NCI-H2196 treated with DMSO at 0.1 percent for 48 hours (cell line): ENCODE results near the gene C4orf51.
"Not testable (repeated sequence)": the region's sequence is repeated elsewhere in the genome, so short reads cannot be mapped to it uniquely, and the experiment has no call there.

Experiments
- DNase-seq: peaks from one replicate; lab custom pipeline; 2025; ENCODE audit not compliant: unreplicated experiment; lab: John Stamatoyannopoulos, UW

Gene C4orf51

DNA sequence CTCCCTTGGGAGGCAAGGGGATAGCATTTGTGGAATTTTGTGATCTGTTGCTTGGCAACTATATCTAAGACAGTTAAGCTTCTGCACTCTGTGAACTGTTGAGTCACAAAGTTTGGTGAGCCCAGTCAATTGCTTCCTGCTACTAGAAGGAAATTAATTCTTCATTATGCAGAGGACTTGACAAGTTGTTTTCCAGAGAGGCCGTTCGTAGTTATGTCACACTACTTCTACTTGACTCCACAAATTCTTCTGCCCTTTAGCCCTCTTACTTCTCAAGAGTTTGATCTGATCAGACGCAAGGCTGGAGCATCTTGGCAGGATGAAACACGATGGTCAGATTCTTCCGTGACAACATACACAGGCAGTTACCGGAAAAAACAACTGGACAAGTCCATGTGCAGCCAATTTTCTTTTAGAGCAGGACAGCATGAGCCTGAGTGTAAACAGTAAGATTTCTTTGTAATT, at the start of gene C4orf51:
C4orf51 (plus strand) TSS at position 156 of the 465 bp plus-strand sequence; CDS start at position 214, 58 bp downstream.
- DNase-seq, result peak; percentile 33

DNA sequence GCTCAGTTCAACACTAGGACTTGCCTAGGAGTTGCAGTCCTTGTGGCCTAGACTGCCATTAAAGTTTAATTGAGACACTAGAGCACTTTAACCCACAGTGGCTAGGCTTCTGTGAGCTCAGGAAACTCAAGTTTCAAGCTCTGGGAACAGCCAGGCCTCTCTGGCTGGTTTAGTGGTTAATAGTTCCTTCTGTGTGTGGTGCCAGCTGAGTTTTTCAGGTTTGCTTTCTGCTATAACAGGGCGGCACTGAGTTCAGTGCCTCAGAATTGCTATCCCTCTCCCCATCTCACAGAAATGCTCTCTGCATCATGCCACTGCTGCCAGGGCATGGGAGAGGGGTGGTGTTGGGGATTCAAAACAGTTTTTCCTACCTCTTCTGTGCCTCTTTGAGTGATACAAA, 44.8 kb upstream of the C4orf51 start:
- no peak for DNase-seq

DNA sequence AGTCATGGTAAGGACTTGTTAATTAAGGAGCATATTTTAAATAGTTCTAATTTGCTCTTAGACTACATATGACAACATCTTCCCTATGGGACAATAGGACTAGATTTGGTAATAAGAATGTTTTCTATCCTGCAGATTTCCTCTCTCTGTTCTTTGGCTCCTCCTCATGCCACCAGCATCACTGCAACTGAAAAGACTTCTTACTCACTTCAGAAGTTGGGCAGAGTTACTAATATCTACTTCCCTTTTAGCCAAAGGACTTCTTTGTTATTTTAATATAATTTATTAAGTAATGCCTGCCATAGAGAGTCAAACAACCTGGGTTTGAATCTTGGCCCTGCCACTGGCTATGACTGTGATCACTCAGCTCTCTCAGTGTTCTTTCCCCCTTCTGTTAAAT, 44.3 kb upstream of the C4orf51 start:
- DNase-seq, result no peak

DNA sequence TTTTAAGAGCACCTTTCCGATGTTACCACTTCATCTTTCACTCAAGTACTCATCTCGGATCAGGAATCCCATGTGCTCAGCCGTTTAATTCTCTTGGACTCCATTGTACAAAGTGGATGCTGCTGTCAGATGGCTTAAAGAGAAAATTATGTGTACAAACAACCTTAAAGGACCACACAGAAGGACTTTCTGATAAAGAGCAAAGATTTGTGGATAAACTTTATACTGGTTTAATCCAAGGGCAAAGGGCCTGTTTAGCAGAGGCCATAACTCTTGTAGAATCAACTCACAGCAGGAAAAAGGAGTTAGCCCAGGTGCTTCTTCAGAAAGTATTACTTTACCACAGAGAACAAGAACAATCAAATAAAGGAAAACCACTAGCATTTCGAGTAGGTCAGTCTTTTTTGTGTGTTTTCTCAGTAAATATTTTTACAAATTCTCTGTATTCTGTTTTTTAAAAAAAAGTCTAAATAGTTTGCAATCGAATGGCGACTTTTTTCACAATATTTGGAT, 40.7 kb upstream of the C4orf51 start:
- no peak for DNase-seq

DNA sequence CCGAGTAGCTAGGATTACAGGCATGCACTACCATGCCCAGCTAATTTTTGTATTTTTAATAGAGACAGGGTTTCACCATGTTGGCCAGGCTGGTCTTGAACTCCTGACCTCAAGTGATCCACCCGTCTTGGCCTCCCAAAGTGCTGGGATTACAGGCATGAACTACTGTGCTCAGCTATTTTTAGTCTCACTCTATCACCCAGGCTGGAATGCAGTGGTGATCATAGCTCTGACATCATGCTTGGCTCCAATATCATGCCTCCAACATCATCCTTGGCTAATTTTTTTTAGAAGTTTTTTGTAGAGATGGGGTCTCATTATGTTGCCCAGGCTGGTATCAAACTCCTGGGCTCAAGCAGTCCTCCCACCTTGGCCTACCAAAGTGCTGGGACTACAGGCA, 39.7 kb upstream of the C4orf51 start:
- not testable (repeated sequence) for DNase-seq

DNA sequence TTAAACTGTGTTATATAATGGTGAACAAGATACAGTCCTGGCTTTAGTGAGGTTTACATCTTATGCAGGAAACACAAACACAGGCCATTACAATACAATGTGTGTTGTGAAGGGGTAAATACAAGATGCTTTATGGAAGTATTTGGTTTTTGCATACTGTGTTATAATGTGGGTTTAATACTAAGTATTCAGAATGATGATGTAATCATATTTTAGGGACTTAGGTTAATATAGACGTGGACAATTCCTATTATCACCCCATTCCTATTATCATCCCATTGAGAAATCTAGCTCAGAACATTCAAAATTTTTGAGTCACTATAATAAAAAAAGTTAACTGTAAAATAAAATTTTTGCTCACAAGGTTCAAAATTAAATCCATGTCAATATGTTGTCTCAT, 36.7 kb upstream of the C4orf51 start:
- no peak for DNase-seq

DNA sequence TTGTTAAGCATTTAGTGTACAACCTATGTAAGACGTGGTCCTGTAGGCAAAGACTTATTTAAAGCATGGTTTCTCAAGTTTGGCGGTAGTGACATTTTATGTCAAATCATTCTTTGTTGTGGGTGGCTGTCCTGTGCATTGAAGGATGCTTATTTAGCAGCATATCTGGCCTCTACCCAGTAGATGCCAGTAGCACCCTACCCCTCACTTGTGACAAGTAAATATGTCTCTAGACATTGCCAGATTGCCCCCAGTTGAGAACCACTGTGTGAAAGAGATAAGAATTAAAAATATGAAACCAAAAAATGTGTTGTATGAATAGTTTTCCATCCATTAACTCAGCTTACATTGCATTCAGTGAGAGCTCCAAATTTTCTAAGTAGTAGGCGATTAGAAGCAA, 35.2 kb upstream of the C4orf51 start:
- no peak for DNase-seq

DNA sequence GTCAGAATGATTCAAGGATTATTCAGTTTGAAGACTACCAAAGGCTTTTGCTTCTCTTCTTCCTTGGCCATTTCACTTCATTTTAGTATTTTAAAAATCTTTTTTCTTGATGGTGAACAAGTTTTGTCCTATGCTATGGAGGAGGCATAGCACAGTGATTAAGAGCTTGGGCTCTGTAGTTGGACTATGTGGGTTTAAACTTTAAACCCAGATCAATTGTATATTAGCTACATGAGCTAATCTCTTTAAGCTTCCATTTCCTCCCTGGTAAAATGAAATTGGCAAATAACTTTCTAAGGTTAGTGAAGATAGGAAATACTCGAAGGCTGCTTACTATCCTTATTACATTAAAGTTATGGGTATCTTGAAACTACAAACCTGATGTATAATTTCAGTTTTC, 23.8 kb upstream of the C4orf51 start:
- no peak for DNase-seq

DNA sequence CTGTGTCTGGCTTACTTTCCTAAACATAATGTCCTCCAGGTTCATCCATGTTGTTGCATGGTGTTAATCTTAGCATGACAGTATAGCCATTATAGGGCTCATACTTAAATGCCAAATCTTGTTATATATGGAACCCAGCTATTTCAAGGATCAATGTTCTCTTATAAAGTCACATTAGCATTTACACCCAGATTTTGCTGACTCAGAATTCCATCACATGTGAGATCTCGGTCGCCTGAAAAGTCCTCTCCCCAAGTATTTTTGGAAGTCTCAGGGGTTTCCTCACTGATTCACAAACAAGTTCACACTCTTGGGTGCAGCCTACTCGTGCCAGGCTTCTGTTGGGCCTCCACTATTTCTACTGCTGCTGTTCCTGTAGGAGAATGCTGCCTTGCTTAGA, 19.9 kb upstream of the C4orf51 start:
- DNase-seq, result no peak

DNA sequence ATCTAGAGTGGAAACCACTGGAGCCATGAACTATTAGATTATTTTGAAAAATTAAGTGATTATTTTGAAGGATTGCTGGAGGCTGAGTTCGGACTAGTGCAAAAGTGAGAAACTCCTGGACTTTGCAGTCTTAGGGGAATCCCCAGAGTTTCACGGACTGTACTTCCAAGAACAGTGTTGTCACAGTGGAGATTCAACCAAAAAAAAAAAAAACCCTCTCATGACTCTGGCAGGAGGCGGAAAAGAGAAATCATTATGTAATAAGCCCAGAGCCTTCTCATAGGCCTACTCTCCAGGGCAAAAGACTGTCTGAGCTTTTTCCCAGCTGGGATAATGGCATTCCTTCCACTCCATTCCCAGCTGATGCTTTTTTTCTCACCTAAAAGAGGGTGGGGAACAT, 16.8 kb upstream of the C4orf51 start:
- no peak for DNase-seq

DNA sequence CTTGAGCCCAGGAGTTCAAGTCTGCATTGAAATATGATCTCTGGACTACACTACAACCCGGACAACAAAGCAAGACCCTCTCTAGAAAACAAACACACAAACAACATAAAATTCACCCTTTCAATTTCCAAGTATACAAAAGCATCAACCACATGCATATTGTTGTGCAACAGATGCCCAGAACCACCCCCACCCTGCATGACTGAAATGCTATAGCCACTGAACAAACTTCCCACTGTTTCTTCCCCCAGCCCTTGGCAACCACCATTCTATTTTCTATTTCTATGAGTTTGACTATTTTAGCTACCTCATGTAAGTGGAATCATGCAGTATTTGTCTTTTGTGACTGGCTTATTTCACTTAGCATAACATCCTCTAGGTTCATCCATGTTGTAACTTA, 14.2 kb upstream of the C4orf51 start:
- DNase-seq, result no peak

DNA sequence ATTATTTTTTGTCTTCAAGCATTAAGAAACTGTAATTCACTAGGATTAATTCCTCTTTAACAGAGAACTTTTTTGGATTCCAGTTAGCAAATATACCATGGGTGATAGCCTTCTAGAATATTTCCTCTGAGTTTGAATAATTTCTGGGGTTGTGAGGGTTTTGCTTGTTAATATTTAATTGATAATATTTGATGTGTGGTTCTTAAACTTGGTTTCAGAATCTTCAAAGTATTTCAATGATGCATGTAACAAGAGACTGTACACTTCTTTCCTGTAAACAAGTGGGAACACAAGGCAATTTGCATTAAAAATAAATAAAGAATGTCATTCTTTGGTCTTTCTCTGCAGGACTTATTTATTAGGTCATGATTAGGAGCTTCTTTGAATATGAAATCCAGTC, 9.5 kb upstream of the C4orf51 start:
- DNase-seq, result no peak

DNA sequence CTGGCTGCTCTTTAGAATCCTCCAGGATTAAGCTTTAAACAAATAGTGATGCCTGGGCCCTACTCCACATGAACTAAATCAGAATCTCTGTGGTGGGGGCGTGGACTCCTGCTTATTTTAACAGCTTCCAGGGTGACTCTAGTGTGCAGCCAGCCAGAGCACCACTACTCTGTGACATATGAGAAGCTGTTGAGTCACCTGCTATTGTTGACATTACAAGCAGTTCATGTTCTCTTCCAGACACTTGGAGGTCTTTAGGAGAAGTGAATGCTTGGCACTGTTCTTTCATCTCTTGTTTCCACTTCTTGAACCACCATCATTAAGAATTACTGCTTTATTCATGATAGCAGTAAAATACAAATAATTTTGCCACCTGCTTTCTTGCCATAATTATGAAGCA, 426 bp upstream of the C4orf51 start:
- peak; percentile 48 for DNase-seq

DNA sequence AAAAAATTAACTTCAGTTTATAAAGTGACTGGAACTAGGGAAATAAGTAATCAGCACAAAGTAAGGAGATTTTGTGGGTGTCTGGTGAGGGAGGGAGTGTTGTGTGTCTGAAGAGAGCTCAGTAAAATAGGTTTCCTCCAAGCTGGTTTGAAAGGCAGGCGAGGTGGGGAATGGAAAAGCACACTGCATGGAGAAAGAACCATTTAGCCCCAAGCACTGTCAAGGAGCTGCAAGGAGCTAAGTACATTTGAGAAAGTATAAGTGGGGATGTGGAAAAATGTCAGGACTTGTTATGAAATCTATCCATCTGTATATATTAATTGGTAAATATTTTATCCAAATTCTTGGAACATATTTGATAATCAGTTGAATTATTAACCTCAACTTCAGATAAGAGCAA, 956 bp downstream of the C4orf51 start:
- no peak for DNase-seq

DNA sequence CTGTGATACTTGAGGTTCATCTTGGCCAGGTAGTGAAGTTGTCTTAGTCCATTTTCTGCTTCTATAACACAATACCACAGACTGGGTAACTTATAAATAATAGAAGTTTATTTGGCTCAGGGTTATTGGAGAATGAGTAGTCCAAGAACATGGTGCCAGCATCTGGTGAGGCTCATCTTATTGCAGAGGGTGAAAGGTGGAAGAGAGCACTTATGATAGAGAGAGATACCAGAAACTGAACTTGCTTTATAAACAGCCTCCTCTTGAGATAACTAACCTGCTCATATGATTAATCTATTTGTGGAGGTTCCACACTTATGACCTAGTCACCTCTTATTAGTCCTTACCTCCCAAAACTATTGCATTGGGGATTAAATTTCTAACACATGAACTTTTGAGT, 1.6 kb downstream of the C4orf51 start:
- DNase-seq, result no peak

DNA sequence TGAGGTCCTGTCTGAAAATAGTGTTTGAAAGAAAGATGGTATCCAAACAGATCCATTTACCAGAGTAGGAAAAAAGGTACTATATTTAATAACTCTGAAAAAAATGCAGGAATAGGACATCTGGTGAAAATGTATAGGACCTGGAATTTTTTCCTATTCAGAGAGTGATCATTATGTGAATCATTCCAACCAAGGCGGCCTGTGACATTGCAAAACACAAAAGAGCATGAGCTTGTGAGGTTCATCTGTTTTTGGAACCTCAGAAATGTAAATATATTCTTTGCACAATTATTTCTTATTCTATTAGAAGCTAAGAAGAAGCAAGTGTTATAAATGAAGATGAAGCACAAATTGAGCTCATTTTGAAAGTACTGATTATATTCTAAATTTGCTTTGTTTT, 2.0 kb downstream of the C4orf51 start:
- no peak for DNase-seq

DNA sequence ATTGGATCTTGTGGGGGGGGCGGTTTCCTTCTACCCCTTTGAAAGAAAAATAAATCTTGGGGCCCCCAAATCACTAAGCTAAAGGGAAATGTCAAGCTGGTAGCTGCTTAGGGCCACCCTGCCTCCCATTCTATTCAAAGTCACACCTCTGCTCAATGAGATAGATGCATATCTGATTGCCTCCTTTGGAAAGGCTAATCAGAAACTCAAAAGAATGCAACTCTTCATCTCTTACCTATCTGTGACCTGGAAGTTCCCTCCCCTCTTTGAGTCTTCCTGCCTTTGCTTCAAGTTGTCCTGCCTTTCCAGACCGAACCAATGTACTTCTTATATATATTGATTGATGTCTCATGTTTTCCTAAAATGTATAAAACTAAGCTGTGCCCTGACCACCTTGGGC, 7.0 kb downstream of the C4orf51 start:
- DNase-seq, result no peak

DNA sequence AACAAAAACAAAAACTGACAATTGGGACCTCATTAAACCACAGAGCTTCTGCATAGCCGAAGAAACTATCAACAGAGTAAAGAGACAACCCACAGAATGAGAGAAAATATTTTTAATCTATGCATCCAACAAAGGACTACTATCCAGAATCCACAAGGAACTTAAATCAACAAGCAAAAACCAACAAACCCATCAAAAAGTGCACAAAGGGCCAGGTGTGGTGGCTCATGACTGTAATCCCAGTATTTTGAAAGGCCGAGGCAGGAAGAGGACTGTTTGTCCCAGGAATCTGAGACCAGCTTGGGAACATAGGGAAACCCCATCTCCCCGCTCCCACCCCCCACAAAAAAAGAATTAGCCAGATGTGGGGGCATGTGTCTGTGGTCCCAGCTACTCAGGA, 10.7 kb downstream of the C4orf51 start:
- DNase-seq, result no peak

DNA sequence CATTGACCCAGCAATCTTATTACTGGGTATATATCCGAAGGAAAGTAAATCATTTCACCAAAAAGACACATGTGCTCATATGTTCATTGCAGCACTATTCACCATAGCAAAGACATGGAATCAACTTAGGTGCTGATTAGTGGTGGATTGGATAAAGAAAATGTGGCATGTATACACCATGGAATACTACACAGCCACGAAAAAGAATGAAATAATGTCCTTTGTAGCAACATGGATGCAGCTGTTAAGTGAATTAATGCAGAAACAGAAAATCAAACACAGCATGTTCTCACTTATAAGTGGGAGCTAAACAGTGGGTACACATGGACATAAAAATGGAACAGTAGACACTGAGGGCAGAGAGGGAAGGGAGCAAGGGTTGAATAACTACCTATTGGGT, 11.5 kb downstream of the C4orf51 start:
- DNase-seq, result not testable (repeated sequence)

DNA sequence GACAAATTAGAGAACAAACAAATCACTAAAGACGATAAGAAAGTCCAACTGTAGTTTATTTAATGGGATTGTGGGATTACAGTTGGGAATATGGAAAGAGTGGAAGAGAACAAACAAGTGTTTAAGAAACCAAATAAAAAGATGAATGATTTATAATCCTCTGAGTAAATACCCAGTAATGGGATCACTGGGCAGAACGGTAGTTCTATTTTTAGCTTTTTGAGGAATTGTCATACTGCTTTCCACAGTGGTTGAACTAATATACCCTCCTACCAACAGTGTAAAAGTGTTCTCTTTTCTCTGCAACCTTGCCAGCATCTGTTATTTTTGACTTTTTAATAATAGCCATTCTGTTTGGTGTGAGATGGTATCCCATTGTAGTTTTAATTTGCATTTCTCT, 15.0 kb downstream of the C4orf51 start:
- DNase-seq, result no peak

DNA sequence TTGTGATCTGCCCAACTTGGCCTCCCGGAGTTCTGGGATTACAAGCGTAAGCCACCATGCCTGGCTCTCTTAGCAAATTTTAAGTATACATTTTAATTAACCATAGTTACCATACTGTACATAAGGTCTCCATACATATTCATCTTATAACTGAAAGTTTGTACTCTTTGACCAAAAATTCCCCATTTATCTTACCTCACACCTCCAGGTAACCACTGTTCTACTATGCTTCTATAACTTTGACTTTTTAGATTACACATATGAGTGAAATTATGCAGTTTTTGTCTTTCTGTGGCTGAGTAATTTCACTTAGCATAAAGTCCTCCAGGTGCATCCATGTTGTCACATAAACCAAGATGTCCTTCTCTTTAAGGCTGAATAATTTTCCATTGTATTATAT, 17.4 kb downstream of the C4orf51 start:
- DNase-seq, result no peak

DNA sequence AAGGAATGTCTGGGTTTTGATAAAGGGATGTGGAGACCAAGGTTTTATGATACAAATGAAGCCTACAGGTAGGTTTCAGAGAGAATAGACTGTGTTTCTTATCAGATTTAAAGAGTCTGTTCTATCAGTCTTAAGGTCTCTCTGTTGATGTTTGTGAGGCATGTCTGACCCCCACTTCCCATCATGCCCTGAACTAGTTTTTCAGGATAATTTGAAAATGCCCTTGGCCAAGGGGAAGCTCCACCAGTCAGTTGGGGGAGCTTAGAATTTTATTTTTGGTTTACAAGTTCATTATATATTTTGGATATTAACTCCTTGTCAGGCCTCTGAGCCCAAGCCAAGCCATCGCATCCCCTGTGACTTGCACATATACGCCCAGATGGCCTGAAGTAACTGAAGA, 18.6 kb downstream of the C4orf51 start:
- DNase-seq, result no peak

DNA sequence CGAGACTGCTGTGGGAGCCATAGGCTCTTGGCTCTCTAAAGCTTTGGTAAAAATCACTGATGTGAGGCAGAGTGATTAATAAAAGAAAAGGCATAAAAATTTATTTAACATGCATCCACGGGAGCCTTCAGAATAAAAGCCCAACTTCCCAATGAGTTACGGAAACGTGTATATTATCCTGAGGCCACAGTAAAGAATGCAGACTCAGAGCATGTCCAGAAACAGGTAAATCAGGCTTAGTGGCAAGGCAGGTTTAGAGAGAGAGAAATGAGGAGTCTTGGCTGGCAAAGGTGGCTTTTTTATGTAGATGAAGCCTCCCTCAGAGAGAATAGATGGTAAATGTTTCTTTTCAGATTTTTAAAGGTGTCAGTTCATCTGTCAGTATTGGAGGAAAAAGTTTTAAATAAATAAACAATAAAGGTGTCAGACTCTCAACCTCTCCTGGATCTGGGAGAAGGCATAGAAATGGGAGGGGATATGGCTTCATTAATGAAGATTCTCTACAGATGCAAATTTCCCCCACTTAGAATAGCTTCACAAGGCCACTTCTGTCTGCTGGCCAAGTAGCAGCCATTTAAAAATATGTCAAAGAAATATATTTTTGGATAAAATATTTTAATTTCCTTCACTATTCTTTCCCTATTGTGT, 24.0 kb downstream of the C4orf51 start:
- DNase-seq, result no peak
